GM12878 (cell line): ENCODE results near the gene VSTM2B.

Source experiments
- CBX5 ChIP-seq: sonication (generic); IDR thresholded peaks from 2 replicates; pipeline ENCODE4 v1.6.1; 2016; ENCODE audit warnings: low read depth, moderate library complexity, mild to moderate bottlenecking, inconsistent platforms
- CEBPZ ChIP-seq: fragments of 150-350 bp; IDR thresholded peaks from 2 replicates; pipeline ENCODE4 v1.6.1; 2016; ENCODE audit warnings: low read depth, low read length
- CHD2 ChIP-seq: IDR thresholded peaks from 2 replicates; pipeline ENCODE4 v1.6.1; 2011; ENCODE audit warnings: low read depth, low read length, improper control_type of control experiment, borderline replicate concordance
- CREB1 ChIP-seq: IDR thresholded peaks from 2 replicates; pipeline ENCODE4 v1.6.1; 2012; ENCODE audit warnings: low read depth, mild to moderate bottlenecking, inconsistent platforms
- CTCF ChIP-seq, 3 experiments: IDR thresholded peaks in 2 of 3; conservative IDR thresholded peaks in 1 of 3; 2 replicates each; pipeline ENCODE4 v1.5.1; 2011; ENCODE audit warnings: low read depth in 3 of 3, low read length in 3 of 3, mild to moderate bottlenecking in 3 of 3, control low read depth in 2 of 3, moderate library complexity in 2 of 3, inconsistent platforms in 1 of 3, mixed read lengths in 1 of 3; ENCODE audit not compliant: control insufficient read depth in 2 of 3, insufficient read depth in 1 of 3; ENCODE audit errors: extremely low read depth in 1 of 3
- NFYA ChIP-seq: IDR thresholded peaks from 2 replicates; pipeline ENCODE4 v1.6.1; 2011; ENCODE audit warnings: low read depth, mild to moderate bottlenecking, low read length, improper control_type of control experiment, borderline replicate concordance
- POLR2A ChIP-seq: IDR thresholded peaks from 2 replicates; pipeline ENCODE4 v1.6.1; 2011; ENCODE audit warnings: low read depth, mild to moderate bottlenecking, low read length
- SMC3 ChIP-seq: IDR thresholded peaks from 2 replicates; pipeline ENCODE4 v1.6.1; 2011; ENCODE audit warnings: low read length, improper control_type of control experiment, borderline replicate concordance
- ZZZ3 ChIP-seq: IDR thresholded peaks from 2 replicates; pipeline ENCODE4 v1.6.1; 2011; ENCODE audit warnings: low read depth; ENCODE audit not compliant: control insufficient read depth, insufficient read length
- TF ChIP-seq, protein P1 (sequence below): IDR thresholded peaks from 2 replicates; pipeline ENCODE4 v1.6.1; 2011; ENCODE audit warnings: low read depth, mild to moderate bottlenecking, low read length, moderate library complexity, borderline replicate concordance; ENCODE audit errors: extremely low read depth
- TF ChIP-seq, protein P2 (sequence below): IDR thresholded peaks from 2 replicates; pipeline ENCODE4 v1.6.1; 2011; ENCODE audit warnings: mild to moderate bottlenecking, low read depth, low read length, moderate library complexity; ENCODE audit not compliant: insufficient replicate concordance

DNA sequence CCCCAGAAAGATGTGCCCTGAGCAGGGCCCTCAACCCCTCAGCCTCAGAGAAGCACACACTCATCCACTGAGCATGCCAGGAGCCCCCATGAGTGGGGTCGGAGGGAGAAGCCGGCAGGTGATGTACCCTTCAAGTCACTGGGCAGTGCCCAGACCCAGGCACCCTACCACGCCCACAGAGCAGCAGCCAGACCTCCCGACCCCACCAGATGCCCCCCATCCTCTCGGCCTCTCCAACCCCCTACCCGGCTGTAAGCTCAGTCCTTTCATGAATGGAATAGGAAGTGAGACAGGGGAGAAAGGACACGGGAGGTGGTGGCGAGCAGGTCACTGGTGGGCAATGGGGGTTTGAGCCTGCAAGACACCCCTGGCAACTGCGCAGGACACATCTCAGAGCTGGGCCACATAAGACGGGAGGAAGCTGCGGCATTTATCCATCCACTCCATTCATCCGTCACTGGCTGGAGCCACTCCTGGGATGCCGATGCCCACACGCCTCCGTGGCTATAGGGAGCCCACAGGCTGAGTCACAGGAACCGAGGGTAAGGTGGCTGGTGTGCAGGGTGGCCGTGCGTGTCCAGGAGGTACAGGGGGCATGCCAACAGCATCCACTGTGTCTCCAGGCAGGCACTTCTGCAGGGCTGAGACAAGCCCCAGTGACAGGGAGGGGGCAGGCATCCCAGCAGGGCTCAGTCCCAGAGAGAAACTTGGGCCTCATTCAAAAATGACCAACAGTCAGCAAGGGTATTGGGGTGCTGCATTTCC lies 23.8 kb upstream of the VSTM2B start:
- TF ChIP-seq POLR2A: no peak
- TF ChIP-seq CHD2: no peak
- TF ChIP-seq CTCF (IDR thresholded peaks at IDR 0.05 in 2 of 3, conservative IDR thresholded peaks at IDR 0.05 in 1 of 3; ENCODE audit: control insufficient read depth in 2 of 3, extremely low read depth in 1 of 3, insufficient read depth in 1 of 3, low read depth in 3 of 3, low read length in 3 of 3): no peak
- TF ChIP-seq ZZZ3: no peak
- TF ChIP-seq CREB1: no peak
- TF ChIP-seq NFYA: no peak
- TF ChIP-seq CEBPZ: no peak
- no peak for TF ChIP-seq CBX5
- TF ChIP-seq, protein P1, sequence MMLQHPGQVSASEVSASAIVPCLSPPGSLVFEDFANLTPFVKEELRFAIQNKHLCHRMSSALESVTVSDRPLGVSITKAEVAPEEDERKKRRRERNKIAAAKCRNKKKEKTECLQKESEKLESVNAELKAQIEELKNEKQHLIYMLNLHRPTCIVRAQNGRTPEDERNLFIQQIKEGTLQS: no peak
- TF ChIP-seq SMC3: no peak
- TF ChIP-seq, protein P2, sequence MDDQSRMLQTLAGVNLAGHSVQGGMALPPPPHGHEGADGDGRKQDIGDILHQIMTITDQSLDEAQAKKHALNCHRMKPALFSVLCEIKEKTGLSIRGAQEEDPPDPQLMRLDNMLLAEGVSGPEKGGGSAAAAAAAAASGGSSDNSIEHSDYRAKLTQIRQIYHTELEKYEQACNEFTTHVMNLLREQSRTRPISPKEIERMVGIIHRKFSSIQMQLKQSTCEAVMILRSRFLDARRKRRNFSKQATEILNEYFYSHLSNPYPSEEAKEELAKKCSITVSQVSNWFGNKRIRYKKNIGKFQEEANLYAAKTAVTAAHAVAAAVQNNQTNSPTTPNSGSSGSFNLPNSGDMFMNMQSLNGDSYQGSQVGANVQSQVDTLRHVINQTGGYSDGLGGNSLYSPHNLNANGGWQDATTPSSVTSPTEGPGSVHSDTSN: no peak
